Mucosa of descending colon (tissue), 3 donors: ENCODE measurements around the gene RPN1. TPM values are rescaled to one million over a fixed set of nuclear protein-coding genes. Genes with fewer than 3 reads are reported as not detected.

Experiments
- ATAC-seq: fragments of 200-7000 bp; cut with Tn5 transposase; one replicate; pipeline ENCODE4 v1.9.1; 2020; ENCODE audit warnings: mild to moderate bottlenecking, moderate library complexity
- DNase-seq, 3 donors: peaks; one replicate each; pipeline ENCODE4 v3.0.0-alpha.2; 2020
- H3K36me3 ChIP-seq: fragments of 200-600 bp; one replicate; pipeline ENCODE4 v1.8.0; 2021; ENCODE audit warnings: low read depth, mild to moderate bottlenecking
- H3K4me1 ChIP-seq: fragments of 200-600 bp; one replicate; pipeline ENCODE4 v1.8.0; 2021; ENCODE audit warnings: low read depth, mild to moderate bottlenecking
- H3K4me3 ChIP-seq: fragments of 200-600 bp; one replicate; pipeline ENCODE4 v1.8.0; 2021; ENCODE audit warnings: mild to moderate bottlenecking
- H3K9me3 ChIP-seq: fragments of 200-600 bp; one replicate; pipeline ENCODE4 v1.8.0; 2021; ENCODE audit warnings: mild to moderate bottlenecking
- CTCF ChIP-seq: fragments of 200-600 bp; IDR thresholded peaks from one replicate; pipeline ENCODE4 v1.8.0; 2022; ENCODE audit warnings: antibody characterized with exemption, mild to moderate bottlenecking
- intact Hi-C, 2 donors: fragments of 100-400 bp; cut with DNase I in 1 of 2; cut with micrococcal nuclease in 1 of 2; formaldehyde crosslinking; loops; one replicate each; pipeline versions ENCODE4 v1.11.0 to v1.11.1; 2022; cut with DNase I, micrococcal nuclease
- total RNA-seq, 3 donors: library from RNA; stranded (reverse); fragmentation: NEBNext Ultra II Directional in 2 of 3; extraction: Animal tissue kit (Norgen Biotek cat#: 25700) in 2 of 3; gene quantifications; one replicate each; pipeline versions ENCODE4 v1.2.1 to v1.2.4, GENCODE V29; 2021 to 2023
- donor health status: DM: no; HTN: no; CAD: no; lungs with moderate emphysema.
- donor health status: DM: no; HTN: no; CAD: no.
- donor health status: DM: no; HTN: yes; CAD: no.

The RPN1 gene
- total RNA-seq, 3 donors from 2014 or later = 130 to 219 (median 166) TPM

GRCh38 chr3:128577711-128578110, 72.9 kb downstream of the RPN1 start:
- ATAC-seq = no peak
- peak in 1 of 3 donors; percentile 20 for DNase-seq
- Histone ChIP-seq H3K36me3 (no peaks in the 10 kb centered on the region), H3K4me3 (no peak overlapping the region), H3K9me3 (no peaks in the 10 kb centered on the region), H3K4me1 (no peaks in the 10 kb centered on the region)
- intact Hi-C loops = no loop called here
- TF ChIP-seq CTCF = no peak

GRCh38 chr3:128576290-128576689, 74.3 kb downstream of the RPN1 start:
- H3K9me3 ChIP-seq = no peaks in the 10 kb centered on the region
- intact Hi-C loops = no loop called here
- H3K4me1 ChIP-seq = peaks cover 2% of the 10 kb centered on the region
- H3K4me3 ChIP-seq = no peak overlapping the region
- H3K36me3 ChIP-seq = no peaks in the 10 kb centered on the region
- DNase-seq (no peak), ATAC-seq (no peak)
- no peak for TF ChIP-seq CTCF

GRCh38 chr3:128575777-128576176, 74.8 kb downstream of the RPN1 start:
- ATAC-seq = no peak
- intact Hi-C loops = no loop called here

GRCh38 chr3:128573707-128574162, 76.9 kb downstream of the RPN1 start:
- intact Hi-C loops = no loop called here
- TF ChIP-seq CTCF = no peak
- ATAC-seq (no peak), DNase-seq (no peak)
- H3K4me3 ChIP-seq = no peak overlapping the region
- no peaks in the 10 kb centered on the region for H3K36me3 ChIP-seq
- peaks cover 2% of the 10 kb centered on the region for H3K4me1 ChIP-seq
- no peaks in the 10 kb centered on the region for H3K9me3 ChIP-seq

More at GRCh38 chr3:128575777-128576176, 74.8 kb downstream of the RPN1 start:
- no peaks in the 10 kb centered on the region for H3K9me3 ChIP-seq
- H3K4me1 ChIP-seq = peaks cover 2% of the 10 kb centered on the region
- H3K4me3 ChIP-seq = no peak overlapping the region
- H3K36me3 ChIP-seq = no peaks in the 10 kb centered on the region
- DNase-seq = no peak
- no peak for TF ChIP-seq CTCF

- H3K36me3 ChIP-seq = no peaks in the 10 kb centered on the region
- intact Hi-C loops = no loop called here
- DNase-seq = no peak
- H3K4me3 ChIP-seq = no peak overlapping the region
- ATAC-seq = no peak
- TF ChIP-seq CTCF = no peak
- H3K9me3 ChIP-seq = no peaks in the 10 kb centered on the region
- peaks cover 2% of the 10 kb centered on the region for H3K4me1 ChIP-seq
Measured at GRCh38 chr3:128573160-128573559, 77.5 kb downstream of the RPN1 start.

GRCh38 chr3:128572644-128573105, 77.9 kb downstream of the RPN1 start:
- peaks cover 2% of the 10 kb centered on the region for H3K4me1 ChIP-seq
- intact Hi-C loops = no loop called here
- ATAC-seq = peak; percentile 73

More at GRCh38 chr3:128572644-128573105, 77.9 kb downstream of the RPN1 start:
- DNase-seq = peak in 1 of 3 donors; percentile 19
- no peak overlapping the region for H3K4me3 ChIP-seq
- H3K36me3 ChIP-seq = no peaks in the 10 kb centered on the region
- no peak for TF ChIP-seq CTCF
- no peaks in the 10 kb centered on the region for H3K9me3 ChIP-seq
